RWPE2 (cell line): ENCODE data around the gene RND3.

Experiments used
- ATAC-seq: fragments of 200-7000 bp; cut with Tn5 transposase; 3 replicates; pipeline ENCODE4 v1.9.1; 2021; ENCODE audit warnings: low read depth
- DNase-seq: peaks from one replicate; pipeline ENCODE4 v3.0.0-alpha.2; 2020; ENCODE audit warnings: low spot score
- H3K27ac ChIP-seq: fragments of 450-650 bp; 2 replicates; pipeline ENCODE4 v1.5.1; 2017; ENCODE audit warnings: mild to moderate bottlenecking; ENCODE audit not compliant: poor library complexity, severe bottlenecking
- H3K27me3 ChIP-seq: fragments of 250-450 bp; sonication (Bioruptor Pico); 2 replicates; pipeline ENCODE4 v1.5.1; 2021; ENCODE audit warnings: mild to moderate bottlenecking, moderate library complexity; ENCODE audit not compliant: insufficient read depth, poor library complexity, severe bottlenecking
- H3K36me3 ChIP-seq: fragments of 250-450 bp; sonication (Bioruptor Pico); 2 replicates; pipeline ENCODE4 v1.5.1; 2020; ENCODE audit warnings: low read depth, mild to moderate bottlenecking, moderate library complexity
- H3K4me1 ChIP-seq: fragments of 250-450 bp; sonication (Bioruptor Pico); 2 replicates; pipeline ENCODE4 v1.5.1; 2021; ENCODE audit warnings: mild to moderate bottlenecking, moderate library complexity; ENCODE audit not compliant: insufficient read depth, poor library complexity, severe bottlenecking
- H3K4me3 ChIP-seq: fragments of 250-450 bp; sonication (Bioruptor Pico); 2 replicates; pipeline ENCODE4 v1.5.1; 2021; ENCODE audit warnings: mild to moderate bottlenecking, moderate library complexity; ENCODE audit not compliant: severe bottlenecking
- H3K9me3 ChIP-seq: fragments of 250-450 bp; sonication (Bioruptor Pico); 2 replicates; pipeline ENCODE4 v1.5.1; 2021; ENCODE audit warnings: mild to moderate bottlenecking, moderate library complexity; ENCODE audit not compliant: severe bottlenecking
- TF ChIP-seq, protein P1 (sequence below): fragments of 450-650 bp; IDR thresholded peaks from one replicate; pipeline ENCODE4 v1.5.1; 2017; ENCODE audit warnings: mild to moderate bottlenecking, moderate library complexity; ENCODE audit not compliant: poor library complexity, severe bottlenecking

RND3 gene

DNA sequence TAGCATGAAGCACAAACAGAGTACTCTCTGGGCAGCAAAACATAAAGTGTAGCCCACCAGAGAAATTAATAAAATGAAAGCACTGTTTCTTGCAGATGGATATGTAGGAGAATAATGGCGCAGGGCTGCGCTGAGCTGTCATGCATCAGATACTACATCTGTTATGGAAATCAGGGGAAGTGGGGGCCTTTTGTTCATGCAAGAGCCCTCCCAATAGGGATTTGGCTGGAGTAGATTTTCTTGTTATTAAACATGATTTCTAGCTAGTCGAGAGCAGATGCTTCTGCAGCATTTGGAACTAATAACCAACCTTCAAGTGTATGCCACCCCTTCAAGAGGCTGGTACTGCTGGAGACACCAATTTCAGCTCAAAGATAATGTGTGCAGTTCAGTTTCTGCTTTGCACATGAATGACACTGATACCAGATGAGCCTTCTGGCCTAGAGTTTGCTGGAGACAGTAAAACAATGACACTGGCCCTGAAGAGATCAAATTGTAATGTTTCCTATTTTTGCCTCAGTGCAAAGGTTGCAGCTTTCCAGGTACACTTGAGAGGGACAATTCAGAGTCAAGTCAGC lies 58.0 kb downstream of the RND3 start:
- Histone ChIP-seq H3K27me3 (no peaks in the 10 kb centered on the region), H3K4me1 (no peaks in the 10 kb centered on the region), H3K4me3 (no peak overlapping the region), H3K27ac (no peak overlapping the region), H3K9me3 (peaks cover under 1% of the 10 kb centered on the region), H3K36me3 (no peaks in the 10 kb centered on the region)
- ATAC-seq = no peak
- no peak for DNase-seq
- TF ChIP-seq, protein P1, sequence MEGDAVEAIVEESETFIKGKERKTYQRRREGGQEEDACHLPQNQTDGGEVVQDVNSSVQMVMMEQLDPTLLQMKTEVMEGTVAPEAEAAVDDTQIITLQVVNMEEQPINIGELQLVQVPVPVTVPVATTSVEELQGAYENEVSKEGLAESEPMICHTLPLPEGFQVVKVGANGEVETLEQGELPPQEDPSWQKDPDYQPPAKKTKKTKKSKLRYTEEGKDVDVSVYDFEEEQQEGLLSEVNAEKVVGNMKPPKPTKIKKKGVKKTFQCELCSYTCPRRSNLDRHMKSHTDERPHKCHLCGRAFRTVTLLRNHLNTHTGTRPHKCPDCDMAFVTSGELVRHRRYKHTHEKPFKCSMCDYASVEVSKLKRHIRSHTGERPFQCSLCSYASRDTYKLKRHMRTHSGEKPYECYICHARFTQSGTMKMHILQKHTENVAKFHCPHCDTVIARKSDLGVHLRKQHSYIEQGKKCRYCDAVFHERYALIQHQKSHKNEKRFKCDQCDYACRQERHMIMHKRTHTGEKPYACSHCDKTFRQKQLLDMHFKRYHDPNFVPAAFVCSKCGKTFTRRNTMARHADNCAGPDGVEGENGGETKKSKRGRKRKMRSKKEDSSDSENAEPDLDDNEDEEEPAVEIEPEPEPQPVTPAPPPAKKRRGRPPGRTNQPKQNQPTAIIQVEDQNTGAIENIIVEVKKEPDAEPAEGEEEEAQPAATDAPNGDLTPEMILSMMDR = no peak

DNA sequence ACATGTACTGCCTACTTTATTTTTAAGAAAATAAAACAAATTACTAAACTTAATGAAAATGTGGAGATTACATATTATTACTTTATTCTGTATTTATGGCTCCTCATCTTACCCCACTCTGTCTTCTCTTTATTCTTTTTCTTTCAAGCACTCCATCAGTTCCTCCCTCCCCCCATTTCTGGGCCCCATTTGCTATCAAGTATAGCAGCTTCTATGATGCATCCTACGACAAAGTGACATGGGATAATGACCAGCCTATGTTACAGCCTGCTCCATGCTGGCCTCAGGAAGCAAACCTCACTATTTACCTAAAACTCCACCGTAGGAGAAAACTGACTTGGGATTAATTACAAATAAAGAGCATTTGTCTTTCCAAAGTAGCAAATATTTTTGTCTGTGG lies 58.8 kb downstream of the RND3 start:
- Histone ChIP-seq H3K36me3 (no peaks in the 10 kb centered on the region), H3K27ac (no peak overlapping the region), H3K9me3 (no peaks in the 10 kb centered on the region), H3K27me3 (no peaks in the 10 kb centered on the region), H3K4me3 (no peak overlapping the region), H3K4me1 (no peaks in the 10 kb centered on the region)
- ATAC-seq = no peak
- no peak for DNase-seq
- TF ChIP-seq, protein P1 = no peak

DNA sequence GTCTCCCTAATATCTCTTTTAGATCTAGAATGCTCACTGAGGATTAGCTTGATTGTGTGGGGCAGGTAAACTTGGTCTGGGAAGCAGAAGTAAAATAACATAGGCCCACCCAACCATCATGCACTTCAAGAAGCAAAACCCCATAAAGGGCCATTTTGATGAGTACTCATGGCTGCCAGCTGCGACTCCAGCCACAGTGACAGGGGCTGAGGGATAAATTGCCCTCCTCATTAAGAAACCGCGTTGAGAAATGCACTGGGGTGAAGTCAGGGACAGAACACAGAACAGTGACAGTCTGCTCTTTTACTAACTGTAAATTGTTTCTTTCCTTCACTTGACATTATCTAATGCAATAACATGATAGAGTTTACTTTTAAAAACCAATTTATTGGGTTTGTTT lies 60.2 kb downstream of the RND3 start:
- Histone ChIP-seq H3K36me3 (no peaks in the 10 kb centered on the region), H3K4me3 (no peak overlapping the region), H3K9me3 (no peaks in the 10 kb centered on the region), H3K4me1 (no peaks in the 10 kb centered on the region), H3K27ac (no peak overlapping the region), H3K27me3 (no peaks in the 10 kb centered on the region)
- TF ChIP-seq, protein P1 = no peak
- no peak for ATAC-seq
- no peak for DNase-seq

DNA sequence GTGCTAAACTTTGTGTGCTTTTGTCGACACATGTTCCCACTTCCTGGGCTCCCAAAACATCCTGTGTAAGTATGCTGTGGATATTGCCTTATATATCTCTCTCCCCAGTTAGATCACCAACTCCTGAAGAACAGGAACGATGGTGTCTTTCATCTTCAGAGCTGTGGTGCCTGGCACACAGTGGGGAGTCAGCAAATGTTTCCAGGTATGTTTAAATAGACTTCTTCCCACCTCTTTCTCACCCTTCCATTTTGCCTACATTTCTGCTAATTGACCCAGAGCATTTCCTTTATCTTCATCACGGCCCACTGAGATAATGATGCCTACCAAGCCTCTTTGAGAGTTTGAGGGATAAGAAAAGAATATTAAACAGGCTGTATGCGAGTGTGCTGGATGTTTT lies 60.7 kb downstream of the RND3 start:
- Histone ChIP-seq H3K4me3 (no peak overlapping the region), H3K4me1 (no peaks in the 10 kb centered on the region), H3K9me3 (no peaks in the 10 kb centered on the region), H3K36me3 (no peaks in the 10 kb centered on the region), H3K27me3 (no peaks in the 10 kb centered on the region), H3K27ac (no peak overlapping the region)
- DNase-seq = no peak
- TF ChIP-seq, protein P1 = no peak
- no peak for ATAC-seq

DNA sequence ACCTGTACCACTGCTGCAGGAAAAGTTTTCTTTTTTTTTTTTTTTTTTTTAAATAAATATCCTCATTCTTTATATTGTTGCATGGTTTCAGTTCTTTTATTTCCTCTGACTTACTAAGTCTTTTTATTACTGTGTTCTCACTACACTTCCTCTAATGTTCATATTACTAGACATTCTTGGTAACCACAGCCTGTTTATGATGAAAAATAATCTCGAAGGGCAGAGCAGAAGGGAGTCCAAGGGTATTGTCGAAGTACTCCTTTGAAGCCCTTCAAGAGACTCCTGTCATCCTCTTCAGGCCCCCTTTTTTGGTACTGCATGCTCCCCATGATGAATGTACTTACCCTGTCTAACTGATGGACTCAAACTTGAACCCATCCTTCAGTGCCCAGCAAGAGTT lies 61.2 kb downstream of the RND3 start:
- no peaks in the 10 kb centered on the region for H3K9me3 ChIP-seq
- TF ChIP-seq, protein P1 = no peak
- H3K4me3 ChIP-seq = no peak overlapping the region
- DNase-seq (no peak), ATAC-seq (no peak)
- H3K4me1 ChIP-seq = no peaks in the 10 kb centered on the region
- no peak overlapping the region for H3K27ac ChIP-seq
- no peaks in the 10 kb centered on the region for H3K27me3 ChIP-seq
- no peaks in the 10 kb centered on the region for H3K36me3 ChIP-seq
